ENCODE measurements around the gene EIF4H. TPM values are rescaled to one million over a fixed set of nuclear protein-coding genes. Genes with fewer than 3 reads are reported as not detected.

The EIF4H gene
- total RNA-seq, 1 experiment from 2014 or later: 384 TPM

DNA sequence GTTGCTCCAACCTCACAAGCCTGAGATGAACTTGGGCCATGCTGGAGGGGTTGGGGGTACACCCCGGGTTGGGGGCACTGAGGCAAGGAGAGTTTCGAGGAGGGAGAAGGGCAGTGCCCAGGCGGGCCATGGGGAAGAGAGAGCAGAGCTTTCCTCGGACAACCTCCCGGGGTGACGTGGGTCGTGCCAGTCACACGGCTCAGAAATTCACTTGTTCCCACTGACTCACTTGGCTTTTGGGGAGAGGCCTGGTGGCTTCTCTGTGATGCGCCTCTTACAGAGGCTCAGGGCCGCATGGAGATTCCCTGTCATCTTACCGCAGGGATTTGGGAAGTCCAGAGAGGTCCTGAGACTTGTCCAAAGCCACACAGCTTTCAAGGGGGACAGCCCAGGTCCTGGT, 38.5 kb downstream of the EIF4H start:
- ChIA-PET CTCF (interaction anchor here (1.0 to 1.4 kb wide), 2 partner anchors 10 to 188 kb away, joined by 3 read pairs; no protein-coding TSS in a partner anchor), RAD21 (ENCODE audit: low non-redundant PET in 1 of 2, low total read pairs in 2 of 2, uncharacterized antibody in 2 of 2, unreplicated experiment in 2 of 2) (no interaction called here), POLR2A (no interaction called here)
- Histone ChIP-seq H3K9me3 (ENCODE audit: control insufficient read depth in 1 of 2, insufficient read depth in 1 of 2, low read depth in 1 of 2, low read length in 2 of 2) (no peaks in the 10 kb centered on the region), H3K4me1 (ENCODE audit: control insufficient read depth in 1 of 2, insufficient read depth in 2 of 2, low read length in 2 of 2) (peaks cover 19 to 33% of the 10 kb centered on the region in 2 experiments), H3K27me3 (ENCODE audit: insufficient read depth, low read length) (no peaks in the 10 kb centered on the region), H2AFZ (ENCODE audit: low read depth, low read length, poor library complexity, severe bottlenecking) (no peak overlapping the region), H3K4me2 (ENCODE audit: low read length) (no peak overlapping the region), H3K27ac (ENCODE audit: low read depth, low read length) (no peak overlapping the region), H3K9ac (ENCODE audit: low read length) (no peak overlapping the region), H3K36me3 (ENCODE audit: control insufficient read depth in 1 of 2, insufficient read depth in 2 of 2, low read length in 2 of 2) (no peaks in the 10 kb centered on the region), H3K4me3 (replicated peaks in 1 of 2; ENCODE audit: low read depth in 1 of 2, low read length in 2 of 2) (no peak overlapping the region), H3K9me2 (ENCODE audit: insufficient read depth) (no peaks in the 10 kb centered on the region), H4K20me1 (ENCODE audit: insufficient read depth) (no peaks in the 10 kb centered on the region), H3K79me2 (ENCODE audit: insufficient read depth, low read length) (no peaks in the 10 kb centered on the region)
- no TSS peak for BruUV-seq (replicated peaks)
- no peak for DNase-seq (ENCODE audit: low read depth, low spot score)
- intact Hi-C loops (cut with micrococcal nuclease): no loop called here
- TF ChIP-seq ZBTB33 (IDR thresholded peaks at IDR 0.05; ENCODE audit: extremely low read depth, insufficient replicate concordance, low read length): no peak
- no peak for ATAC-seq

GRCh38 chr7:74214816-74215630, 40.9 kb downstream of the EIF4H start:
- RAD21 ChIA-PET (ENCODE audit: low non-redundant PET in 1 of 2, low total read pairs in 2 of 2, uncharacterized antibody in 2 of 2, unreplicated experiment in 2 of 2): no interaction called here
- intact Hi-C loops (cut with micrococcal nuclease): no loop called here

More at GRCh38 chr7:74214816-74215630, 40.9 kb downstream of the EIF4H start:
- ChIA-PET CTCF (no interaction called here), POLR2A (interaction anchor here (0.6 kb wide), 1 partner anchor 17 kb away, joined by 3 read pairs; no protein-coding TSS in a partner anchor)
- Histone ChIP-seq H3K4me1 (ENCODE audit: control insufficient read depth in 1 of 2, insufficient read depth in 2 of 2, low read length in 2 of 2) (peaks cover 13 to 19% of the 10 kb centered on the region in 2 experiments), H4K20me1 (ENCODE audit: insufficient read depth) (no peaks in the 10 kb centered on the region), H3K27ac (ENCODE audit: low read depth, low read length) (no peak overlapping the region), H3K9ac (ENCODE audit: low read length) (no peak overlapping the region), H3K9me3 (ENCODE audit: control insufficient read depth in 1 of 2, insufficient read depth in 1 of 2, low read depth in 1 of 2, low read length in 2 of 2) (no peaks in the 10 kb centered on the region), H3K36me3 (ENCODE audit: control insufficient read depth in 1 of 2, insufficient read depth in 2 of 2, low read length in 2 of 2) (no peaks in the 10 kb centered on the region), H3K27me3 (ENCODE audit: insufficient read depth, low read length) (no peaks in the 10 kb centered on the region), H3K4me2 (ENCODE audit: low read length) (no peak overlapping the region), H3K79me2 (ENCODE audit: insufficient read depth, low read length) (no peaks in the 10 kb centered on the region), H3K9me2 (ENCODE audit: insufficient read depth) (no peaks in the 10 kb centered on the region), H2AFZ (ENCODE audit: low read depth, low read length, poor library complexity, severe bottlenecking) (no peak overlapping the region), H3K4me3 (replicated peaks in 1 of 2; ENCODE audit: low read depth in 1 of 2, low read length in 2 of 2) (no peak overlapping the region)
- ATAC-seq (no peak), DNase-seq (ENCODE audit: low read depth, low spot score) (no peak)
- no TSS peak for BruUV-seq (replicated peaks)
- TF ChIP-seq TCF7L2 (IDR thresholded peaks at IDR 0.05; ENCODE audit: borderline replicate concordance, extremely low read depth, insufficient read depth, insufficient read length) (no peak), CBX3 (IDR thresholded peaks at IDR 0.05; ENCODE audit: low read depth) (no peak), EZH2 (IDR thresholded peaks at IDR 0.05) (no peak), ZFX (IDR thresholded peaks at IDR 0.05) (no peak), MAX (IDR thresholded peaks at IDR 0.05) (no peak), SIN3A (IDR thresholded peaks at IDR 0.05; ENCODE audit: low read depth) (no peak), ELF1 (IDR thresholded peaks at IDR 0.05; ENCODE audit: borderline replicate concordance, low read depth) (no peak), SRF (IDR thresholded peaks at IDR 0.05; ENCODE audit: low read depth) (no peak), ATF3 (IDR thresholded peaks at IDR 0.05) (no peak), RAD21 (IDR thresholded peaks at IDR 0.05; ENCODE audit: low read depth) (no peak), EZH2phosphoT487 (IDR thresholded peaks at IDR 0.05; ENCODE audit: borderline replicate concordance) (no peak)
- TF ChIP-seq, protein P1, sequence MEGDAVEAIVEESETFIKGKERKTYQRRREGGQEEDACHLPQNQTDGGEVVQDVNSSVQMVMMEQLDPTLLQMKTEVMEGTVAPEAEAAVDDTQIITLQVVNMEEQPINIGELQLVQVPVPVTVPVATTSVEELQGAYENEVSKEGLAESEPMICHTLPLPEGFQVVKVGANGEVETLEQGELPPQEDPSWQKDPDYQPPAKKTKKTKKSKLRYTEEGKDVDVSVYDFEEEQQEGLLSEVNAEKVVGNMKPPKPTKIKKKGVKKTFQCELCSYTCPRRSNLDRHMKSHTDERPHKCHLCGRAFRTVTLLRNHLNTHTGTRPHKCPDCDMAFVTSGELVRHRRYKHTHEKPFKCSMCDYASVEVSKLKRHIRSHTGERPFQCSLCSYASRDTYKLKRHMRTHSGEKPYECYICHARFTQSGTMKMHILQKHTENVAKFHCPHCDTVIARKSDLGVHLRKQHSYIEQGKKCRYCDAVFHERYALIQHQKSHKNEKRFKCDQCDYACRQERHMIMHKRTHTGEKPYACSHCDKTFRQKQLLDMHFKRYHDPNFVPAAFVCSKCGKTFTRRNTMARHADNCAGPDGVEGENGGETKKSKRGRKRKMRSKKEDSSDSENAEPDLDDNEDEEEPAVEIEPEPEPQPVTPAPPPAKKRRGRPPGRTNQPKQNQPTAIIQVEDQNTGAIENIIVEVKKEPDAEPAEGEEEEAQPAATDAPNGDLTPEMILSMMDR (IDR thresholded peaks at IDR 0.05 in 2 of 3, conservative IDR thresholded peaks at IDR 0.05 in 1 of 3; ENCODE audit: borderline replicate concordance in 1 of 3, insufficient read depth in 1 of 3, low read depth in 2 of 3, low read length in 2 of 3): no peak

Measured in HCT116 (cell line).